GM18909 (cell line): ENCODE results near the gene TSPAN9.

Experiments used
- ATAC-seq: cut with Tn5 transposase; IDR thresholded peaks from one replicate; pipeline ENCODE4 v1.9.1; 2021; ENCODE audit warnings: mild to moderate bottlenecking; ENCODE audit not compliant: unreplicated experiment, poor library complexity

TSPAN9 gene

GRCh38 chr12:3216726-3217682 is 139.8 kb downstream of the TSPAN9 start:
- ATAC-seq, result no peak

- ATAC-seq, result no peak
Observed at GRCh38 chr12:3217683-3218079, 140.5 kb downstream of the TSPAN9 start.

GRCh38 chr12:3218228-3219171 is 141.3 kb downstream of the TSPAN9 start:
- ATAC-seq, result no peak

GRCh38 chr12:3219233-3219632 is 142.1 kb downstream of the TSPAN9 start:
- no peak for ATAC-seq

- no peak for ATAC-seq
Observed at GRCh38 chr12:3220382-3221321, 143.5 kb downstream of the TSPAN9 start.

- ATAC-seq, result no peak
Observed at GRCh38 chr12:3222306-3222705, 145.1 kb downstream of the TSPAN9 start.

- no peak for ATAC-seq
Observed at GRCh38 chr12:3222979-3223378, 145.8 kb downstream of the TSPAN9 start.

GRCh38 chr12:3223601-3224529 is 146.7 kb downstream of the TSPAN9 start:
- no peak for ATAC-seq

- ATAC-seq, result no peak
Observed at GRCh38 chr12:3224530-3224903, 147.3 kb downstream of the TSPAN9 start.

GRCh38 chr12:3225154-3225795 is 148.1 kb downstream of the TSPAN9 start:
- ATAC-seq, result no peak

GRCh38 chr12:3225796-3226180 is 148.6 kb downstream of the TSPAN9 start:
- no peak for ATAC-seq

- ATAC-seq, result no peak
Observed at GRCh38 chr12:3226264-3226663, 149.1 kb downstream of the TSPAN9 start.

GRCh38 chr12:3227076-3227975 is 150.1 kb downstream of the TSPAN9 start:
- ATAC-seq, result no peak

GRCh38 chr12:3228552-3228951 is 151.4 kb downstream of the TSPAN9 start:
- ATAC-seq, result no peak

- no peak for ATAC-seq
Observed at GRCh38 chr12:3229577-3229976, 152.4 kb downstream of the TSPAN9 start.

- ATAC-seq, result no peak
Observed at GRCh38 chr12:3230758-3231375, 153.7 kb downstream of the TSPAN9 start.

GRCh38 chr12:3231399-3231876 is 154.3 kb downstream of the TSPAN9 start:
- ATAC-seq, result no peak
